PC-3 (cell line): Measurements from ENCODE around the gene DNAH9.

ENCODE experiments used
- EZH2 ChIP-seq: fragments of 300-600 bp; sonication (generic); IDR thresholded peaks from one replicate; pipeline ENCODE4 v1.6.1; 2017; ENCODE audit warnings: antibody characterized with exemption, mild to moderate bottlenecking, low read length; ENCODE audit not compliant: unreplicated experiment
- TF ChIP-seq, protein P1 (sequence below): fragments of 300-600 bp; sonication (generic); conservative IDR thresholded peaks from 2 replicates; pipeline ENCODE4 v1.5.1; 2017; ENCODE audit warnings: antibody characterized with exemption, low read depth, mild to moderate bottlenecking, low read length

DNA sequence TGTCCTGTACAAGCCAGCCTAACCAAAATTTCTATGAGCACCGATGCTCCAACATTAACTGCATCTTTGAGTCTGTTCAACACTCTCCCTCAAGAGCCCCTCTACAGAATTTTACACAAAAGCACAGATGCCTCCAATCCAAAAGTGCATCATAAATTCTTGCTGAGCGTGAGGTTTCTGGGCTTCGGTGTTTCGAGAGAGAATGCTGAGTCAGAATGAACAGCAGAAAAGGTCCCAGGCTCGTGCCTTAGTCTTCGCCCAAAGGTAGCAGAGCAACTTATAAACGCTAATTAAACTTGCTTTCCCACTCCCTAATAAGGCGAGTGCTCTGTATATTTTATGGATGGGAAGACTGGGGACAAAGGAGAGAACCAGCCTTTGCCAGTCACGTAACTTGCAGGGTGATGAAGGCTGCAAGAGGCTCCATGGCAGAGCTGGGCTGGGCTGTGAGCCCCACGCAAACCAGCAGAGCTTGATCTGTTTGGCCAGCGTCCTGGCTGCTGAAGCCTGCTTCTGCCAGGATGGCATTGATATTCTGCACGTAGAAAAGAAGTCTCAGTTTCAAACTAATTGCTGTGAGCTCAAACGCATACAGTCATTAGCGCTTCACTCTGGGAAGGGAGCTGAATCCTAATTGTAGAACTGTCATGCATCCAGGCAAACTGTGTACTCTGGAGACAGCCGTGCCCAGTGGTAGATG is 138.5 kb downstream of the DNAH9 start:
- TF ChIP-seq, protein P1, sequence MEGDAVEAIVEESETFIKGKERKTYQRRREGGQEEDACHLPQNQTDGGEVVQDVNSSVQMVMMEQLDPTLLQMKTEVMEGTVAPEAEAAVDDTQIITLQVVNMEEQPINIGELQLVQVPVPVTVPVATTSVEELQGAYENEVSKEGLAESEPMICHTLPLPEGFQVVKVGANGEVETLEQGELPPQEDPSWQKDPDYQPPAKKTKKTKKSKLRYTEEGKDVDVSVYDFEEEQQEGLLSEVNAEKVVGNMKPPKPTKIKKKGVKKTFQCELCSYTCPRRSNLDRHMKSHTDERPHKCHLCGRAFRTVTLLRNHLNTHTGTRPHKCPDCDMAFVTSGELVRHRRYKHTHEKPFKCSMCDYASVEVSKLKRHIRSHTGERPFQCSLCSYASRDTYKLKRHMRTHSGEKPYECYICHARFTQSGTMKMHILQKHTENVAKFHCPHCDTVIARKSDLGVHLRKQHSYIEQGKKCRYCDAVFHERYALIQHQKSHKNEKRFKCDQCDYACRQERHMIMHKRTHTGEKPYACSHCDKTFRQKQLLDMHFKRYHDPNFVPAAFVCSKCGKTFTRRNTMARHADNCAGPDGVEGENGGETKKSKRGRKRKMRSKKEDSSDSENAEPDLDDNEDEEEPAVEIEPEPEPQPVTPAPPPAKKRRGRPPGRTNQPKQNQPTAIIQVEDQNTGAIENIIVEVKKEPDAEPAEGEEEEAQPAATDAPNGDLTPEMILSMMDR: no peak
- no peak for TF ChIP-seq EZH2
